Loucy (cell line): ENCODE data around the gene TCTN3.

Experiments used
- EZH2phosphoT487 ChIP-seq: fragments of 200-600 bp; IDR thresholded peaks from 2 replicates; pipeline ENCODE4 v1.6.1; 2018; ENCODE audit warnings: antibody characterized with exemption, mild to moderate bottlenecking, moderate library complexity, borderline replicate concordance
- TF ChIP-seq, protein P1 (sequence below): fragments of 200-600 bp; sonication (generic); conservative IDR thresholded peaks from 2 replicates; pipeline ENCODE4 v1.5.1; 2014; ENCODE audit warnings: mild to moderate bottlenecking, antibody characterized with exemption, low read length

DNA sequence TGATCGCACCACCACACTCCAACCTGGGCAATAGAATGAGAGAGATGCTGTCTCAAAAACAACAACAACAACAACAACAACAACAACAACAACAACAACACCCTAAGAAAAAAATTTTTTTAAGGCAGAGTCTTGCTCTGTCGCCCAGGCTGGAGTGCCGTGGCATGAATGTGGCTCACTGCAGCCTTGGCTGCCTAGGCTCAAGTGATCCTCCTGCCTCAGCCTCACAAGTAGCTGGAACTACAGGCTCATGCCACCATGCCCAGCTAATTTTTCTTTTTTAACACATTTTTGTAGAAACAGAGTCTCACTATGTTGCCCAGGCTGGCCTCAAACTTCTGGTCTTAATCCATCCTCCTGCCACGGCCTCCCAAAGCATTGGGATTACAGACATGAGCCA, 55.8 kb downstream of the TCTN3 start:
- TF ChIP-seq EZH2phosphoT487, result no peak
- TF ChIP-seq, protein P1, sequence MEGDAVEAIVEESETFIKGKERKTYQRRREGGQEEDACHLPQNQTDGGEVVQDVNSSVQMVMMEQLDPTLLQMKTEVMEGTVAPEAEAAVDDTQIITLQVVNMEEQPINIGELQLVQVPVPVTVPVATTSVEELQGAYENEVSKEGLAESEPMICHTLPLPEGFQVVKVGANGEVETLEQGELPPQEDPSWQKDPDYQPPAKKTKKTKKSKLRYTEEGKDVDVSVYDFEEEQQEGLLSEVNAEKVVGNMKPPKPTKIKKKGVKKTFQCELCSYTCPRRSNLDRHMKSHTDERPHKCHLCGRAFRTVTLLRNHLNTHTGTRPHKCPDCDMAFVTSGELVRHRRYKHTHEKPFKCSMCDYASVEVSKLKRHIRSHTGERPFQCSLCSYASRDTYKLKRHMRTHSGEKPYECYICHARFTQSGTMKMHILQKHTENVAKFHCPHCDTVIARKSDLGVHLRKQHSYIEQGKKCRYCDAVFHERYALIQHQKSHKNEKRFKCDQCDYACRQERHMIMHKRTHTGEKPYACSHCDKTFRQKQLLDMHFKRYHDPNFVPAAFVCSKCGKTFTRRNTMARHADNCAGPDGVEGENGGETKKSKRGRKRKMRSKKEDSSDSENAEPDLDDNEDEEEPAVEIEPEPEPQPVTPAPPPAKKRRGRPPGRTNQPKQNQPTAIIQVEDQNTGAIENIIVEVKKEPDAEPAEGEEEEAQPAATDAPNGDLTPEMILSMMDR, result no peak
